IMR-90 (cell line): ENCODE results near the gene COG4. TPM values are rescaled to one million over a fixed set of nuclear protein-coding genes. Genes with fewer than 3 reads are reported as not detected.

Source experiments
- ATAC-seq: fragments of 200-7000 bp; cut with Tn5 transposase; 2 replicates; pipeline ENCODE4 v1.9.1; 2020; ENCODE audit warnings: low read depth, mild to moderate bottlenecking, moderate library complexity
- BruUV-seq: library from RNA; stranded (reverse); fragments of 400-500 nt; replicated peaks from 2 replicates; lab custom pipeline; 2021; lab: Mats Ljungman, UMichigan
- CTCF ChIA-PET: fragments of 300-600 bp; formaldehyde crosslinking; extraction: SDS; loops from one replicate; lab custom pipeline; 2021; ENCODE audit warnings: antibody characterized with exemption; lab: Yijun Ruan, JAX
- POLR2A ChIA-PET: fragments of 300-600 bp; sonication (Branson Sonifier 250); formaldehyde crosslinking; loops from one replicate; lab custom pipeline; 2022; ENCODE audit warnings: antibody characterized with exemption; ENCODE audit not compliant: unreplicated experiment; lab: Charles Lee
- DNase-seq: peaks from one replicate; pipeline ENCODE4 v3.0.0; 2013
- H2AFZ ChIP-seq: replicated peaks from 2 replicates; pipeline ENCODE3; 2013; ENCODE audit warnings: low read length, mild to moderate bottlenecking; ENCODE audit not compliant: poor library complexity
- H2AK5ac ChIP-seq: 2 replicates; pipeline ENCODE4 v1.6.1; 2013; ENCODE audit warnings: low read depth, low read length, inconsistent platforms
- H2AK9ac ChIP-seq: replicated peaks from 2 replicates; pipeline ENCODE3; 2013; ENCODE audit warnings: mild to moderate bottlenecking, low read depth, low read length, moderate library complexity; ENCODE audit not compliant: poor library complexity
- H2BK120ac ChIP-seq: 2 replicates; pipeline ENCODE4 v1.6.1; 2013; ENCODE audit warnings: low read depth, low read length, inconsistent platforms
- H2BK15ac ChIP-seq: 3 replicates; pipeline ENCODE4 v1.6.1; 2013; ENCODE audit warnings: low read depth, low read length, inconsistent platforms
- H2BK20ac ChIP-seq: 2 replicates; pipeline ENCODE4 v1.6.1; 2013; ENCODE audit warnings: low read depth, mild to moderate bottlenecking, inconsistent platforms, low read length, moderate library complexity
- H2BK5ac ChIP-seq: 2 replicates; pipeline ENCODE4 v1.6.1; 2013; ENCODE audit warnings: mild to moderate bottlenecking, low read depth, low read length, inconsistent platforms; ENCODE audit not compliant: poor library complexity, severe bottlenecking
- H3K14ac ChIP-seq: replicated peaks from 2 replicates; pipeline ENCODE4 v1.6.1; 2013; ENCODE audit warnings: low read depth, low read length, inconsistent platforms
- H3K18ac ChIP-seq: 2 replicates; pipeline ENCODE4 v1.6.1; 2013; ENCODE audit warnings: low read depth, low read length, control low read depth
- H3K23ac ChIP-seq: 2 replicates; pipeline ENCODE4 v1.6.1; 2013; ENCODE audit warnings: low read depth, low read length, inconsistent platforms
- H3K27ac ChIP-seq: 2 replicates; pipeline ENCODE4 v1.5.1; 2013; ENCODE audit warnings: mild to moderate bottlenecking, control low read depth, low read length; ENCODE audit not compliant: insufficient read depth
- H3K27me3 ChIP-seq: 2 replicates; pipeline ENCODE4 v1.6.1; 2013; ENCODE audit warnings: low read length; ENCODE audit not compliant: control insufficient read depth, insufficient read depth
- H3K36me3 ChIP-seq: 2 replicates; pipeline ENCODE4 v1.6.1; 2013; ENCODE audit warnings: low read length, mixed read lengths; ENCODE audit not compliant: control insufficient read depth, insufficient read depth
- H3K4ac ChIP-seq: 2 replicates; pipeline ENCODE4 v1.6.1; 2013; ENCODE audit warnings: low read depth, low read length, inconsistent platforms
- H3K4me1 ChIP-seq: 2 replicates; pipeline ENCODE4 v1.6.1; 2013; ENCODE audit warnings: low read length, mixed read lengths; ENCODE audit not compliant: control insufficient read depth, insufficient read depth
- H3K4me2 ChIP-seq: 2 replicates; pipeline ENCODE4 v1.6.1; 2013; ENCODE audit warnings: low read depth, mild to moderate bottlenecking, control low read depth, low read length, moderate library complexity
- H3K4me3 ChIP-seq: 2 replicates; pipeline ENCODE4 v1.5.1; 2013; ENCODE audit warnings: low read depth, mild to moderate bottlenecking, control low read depth, low read length, moderate library complexity; ENCODE audit not compliant: insufficient read depth
- H3K56ac ChIP-seq: 2 replicates; pipeline ENCODE4 v1.6.1; 2013; ENCODE audit warnings: low read length, inconsistent platforms; ENCODE audit not compliant: insufficient read depth; ENCODE audit errors: extremely low read depth
- H3K79me1 ChIP-seq, 2 experiments: 2 replicates each; pipeline ENCODE4 v1.6.1; 2013; ENCODE audit warnings: low read length in 2 of 2, inconsistent platforms in 1 of 2, low read depth in 1 of 2
- H3K9ac ChIP-seq: 2 replicates; pipeline ENCODE4 v1.6.1; 2013; ENCODE audit warnings: low read depth, low read length, control low read depth
- H3K9me1 ChIP-seq: 2 replicates; pipeline ENCODE4 v1.6.1; 2013; ENCODE audit warnings: low read length, inconsistent platforms; ENCODE audit not compliant: insufficient read depth
- H3K9me3 ChIP-seq: 2 replicates; pipeline ENCODE4 v1.6.1; 2013; ENCODE audit warnings: low read length; ENCODE audit not compliant: control insufficient read depth, insufficient read depth
- H4K20me1 ChIP-seq: 2 replicates; pipeline ENCODE4 v1.6.1; 2013; ENCODE audit warnings: low read length, inconsistent platforms; ENCODE audit not compliant: insufficient read depth
- H4K5ac ChIP-seq: 2 replicates; pipeline ENCODE4 v1.6.1; 2013; ENCODE audit warnings: mild to moderate bottlenecking, low read depth, low read length, control low read depth
- H4K8ac ChIP-seq, 2 experiments: 2 replicates each; pipeline ENCODE4 v1.6.1; 2013; ENCODE audit warnings: low read depth in 2 of 2, low read length in 2 of 2, control low read depth in 1 of 2, inconsistent platforms in 1 of 2
- H4K91ac ChIP-seq: 2 replicates; pipeline ENCODE4 v1.6.1; 2013; ENCODE audit warnings: low read depth, low read length, inconsistent platforms; ENCODE audit not compliant: insufficient read depth
- CHD1 ChIP-seq: IDR thresholded peaks from 2 replicates; pipeline ENCODE4 v1.6.1; 2012; ENCODE audit warnings: low read depth, low read length, improper control_type of control experiment
- POLR2A ChIP-seq: IDR thresholded peaks from 2 replicates; pipeline ENCODE4 v1.6.1; 2012; ENCODE audit warnings: mild to moderate bottlenecking, low read depth, low read length
- WGBS, 2 experiments: methylation state at CpG; one replicate each; pipeline versions ENCODE4 v1.1.5 to v1.1.7; 2013; ENCODE audit warnings: missing lambda C conversion rate in 2 of 2; ENCODE audit not compliant: insufficient read length in 1 of 2; ENCODE audit errors: extremely low coverage in 2 of 2; 5-methylcytosine and 5-hydroxymethylcytosine counted together
- dilution Hi-C: fragments of 300-500 bp; cut with HindIII; formaldehyde crosslinking; loops from one replicate; pipeline ENCODE4 v1.14.3; 2018; ENCODE audit warnings: low sequenced_read_pairs; ENCODE audit not compliant: unreplicated experiment
- in situ Hi-C: fragments of 300-500 bp; cut with MboI; formaldehyde crosslinking; loops from 3 replicates; pipeline ENCODE4 v1.14.3; 2019; ENCODE audit warnings: low sequenced_read_pairs, inconsistent platforms, mixed read lengths
- intact Hi-C: fragments of 100-400 bp; cut with micrococcal nuclease; formaldehyde crosslinking; loops from 2 replicates; pipeline ENCODE4 v1.10.0; 2022
- polyA plus RNA-seq, 3 experiments: library from polyadenylated mRNA; depleted of rRNA; stranded (reverse); fragments of >200 nt; gene quantifications; 2 replicates each; pipeline ENCODE4 v1.2.3, GENCODE V29; 2012; ENCODE audit warnings: low replicate concordance in 1 of 3
- total RNA-seq: library from RNA; depleted of rRNA; stranded (reverse); fragments of >200 nt; gene quantifications from 2 replicates; pipeline ENCODE4 v1.2.3, GENCODE V29; 2012

Gene COG4
- total and polyA plus RNA-seq, 2 of the 4 experiments (the other 2 are of a cell fraction): 47.5 to 96.1 TPM

GRCh38 chr16:70495425-70496182 is 27.8 kb downstream of the COG4 start:
- no peak overlapping the region for H2AK9ac ChIP-seq
- H3K14ac ChIP-seq: no peak overlapping the region
- dilution Hi-C loops (no loop called here), intact Hi-C loops (no loop called here), in situ Hi-C loops (no loop called here)
- H3K27me3 ChIP-seq: no peaks in the 10 kb centered on the region
- no peak overlapping the region for H2BK5ac ChIP-seq
- H4K8ac ChIP-seq: no peak overlapping the region
- H3K9ac ChIP-seq: no peak overlapping the region
- 93% methylated on average over 5 of the region's 9 CpGs; no CpG with 5 or more reads in 1 of the 2 experiments for WGBS, 2 experiments
- CTCF ChIA-PET: no interaction called here
- H3K9me3 ChIP-seq: no peaks in the 10 kb centered on the region
- no peaks in the 10 kb centered on the region for H3K79me1 ChIP-seq
- H3K23ac ChIP-seq: no peak overlapping the region
- H2BK15ac ChIP-seq: no peak overlapping the region
- DNase-seq: no peak
- no peak overlapping the region for H2AFZ ChIP-seq
- TF ChIP-seq POLR2A: no peak
- no peak for TF ChIP-seq CHD1
- no peak overlapping the region for H3K4me3 ChIP-seq
- H3K27ac ChIP-seq: no peak overlapping the region
- no peak overlapping the region for H3K4me2 ChIP-seq
- no TSS peak for BruUV-seq
- no peak overlapping the region for H2AK5ac ChIP-seq
- POLR2A ChIA-PET: no interaction called here
- H4K20me1 ChIP-seq: no peaks in the 10 kb centered on the region
- H3K4ac ChIP-seq: no peak overlapping the region
- H3K56ac ChIP-seq: no peak overlapping the region
- peaks cover 3% of the 10 kb centered on the region for H3K4me1 ChIP-seq
- no peak overlapping the region for H4K5ac ChIP-seq
- no peak for ATAC-seq
- H4K91ac ChIP-seq: no peak overlapping the region
- H3K18ac ChIP-seq: no peak overlapping the region
- H2BK20ac ChIP-seq: no peak overlapping the region
- H3K9me1 ChIP-seq: peaks cover 9% of the 10 kb centered on the region
- no peak overlapping the region for H2BK120ac ChIP-seq
- H3K36me3 ChIP-seq: peaks cover 41% of the 10 kb centered on the region
